ENCODE results near the gene ZNF182. TPM values are rescaled to one million over a fixed set of nuclear protein-coding genes. Genes with fewer than 3 reads are reported as not detected.
"Not testable (repeated sequence)": the region's sequence is repeated elsewhere in the genome, so short reads cannot be mapped to it uniquely, and the experiment has no call there.

ZNF182 gene
- total and polyA plus RNA-seq, 2 of the 13 experiments (the other 11 are each of a cell fraction or from before 2014, with no cell fraction given): 2.1 to 4.5 TPM

DNA sequence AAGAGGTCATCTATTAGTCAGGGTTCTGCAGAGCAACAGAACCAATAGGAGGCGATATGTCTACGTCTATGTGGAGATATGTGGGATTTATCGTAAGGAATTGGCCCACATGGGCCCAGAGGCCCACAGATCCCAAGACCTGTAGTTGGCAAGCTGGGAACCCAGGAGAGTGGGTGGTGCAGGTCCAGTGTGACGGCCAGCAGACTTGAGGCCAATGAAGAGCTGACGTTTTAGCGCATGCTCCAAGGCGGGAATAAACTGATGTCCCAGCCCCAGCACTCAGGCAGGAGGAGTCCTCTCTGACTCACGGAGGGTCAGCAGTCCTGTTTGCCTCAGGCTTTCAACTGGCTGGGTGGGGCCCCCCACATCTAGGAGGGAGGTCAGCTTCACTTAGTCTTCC lies 24.3 kb upstream of the ZNF182 start:
- H3K9me3 ChIP-seq (ENCODE audit: low read length): no peaks in the 10 kb centered on the region
- no peaks in the 10 kb centered on the region for H4K20me1 ChIP-seq (ENCODE audit: insufficient read depth, low read length)
- in situ Hi-C loops (cut with HindIII; ENCODE audit: extremely low pct_ligation_motif_present, low pct_unique_long_range_greater_than_20kb): loop anchor here (5.0 to 10.0 kb wide), 3 partner anchors 63 to 196 kb away; no protein-coding TSS in a partner anchor
- intact Hi-C loops (cut with micrococcal nuclease; ENCODE audit: unreplicated experiment): no loop called here
- DNase-seq (ENCODE audit: low spot score): no peak
- H3K27me3 ChIP-seq (ENCODE audit: control insufficient read depth in 1 of 2, insufficient read depth in 2 of 2, low read length in 2 of 2): no peaks in the 10 kb centered on the region
- no peak overlapping the region for H3K27ac ChIP-seq (ENCODE audit: extremely low read length, insufficient read depth, low read length)
- H3K36me3 ChIP-seq (replicated peaks in 1 of 2; ENCODE audit: control insufficient read depth in 1 of 2, insufficient read depth in 2 of 2, low read length in 2 of 2): no peaks in the 10 kb centered on the region
- no peak overlapping the region for H3K4me2 ChIP-seq (ENCODE audit: low read depth, low read length)
- no peak for FAIRE-seq
- no peak for ATAC-seq
- no peaks in the 10 kb centered on the region for H3K79me2 ChIP-seq (ENCODE audit: insufficient read depth, low read length)
- H2AFZ ChIP-seq (ENCODE audit: low read length): no peak overlapping the region
- CTCF ChIA-PET (ENCODE audit: low intra/inter-chr PET ratio, low total read pairs): interaction anchor here (3.6 kb wide), 1 partner anchor 196 kb away, joined by 94 read pairs; no protein-coding TSS in a partner anchor
- H3K4me3 ChIP-seq (replicated peaks in 1 of 3; ENCODE audit: insufficient read depth in 1 of 3, low read depth in 2 of 3, low read length in 3 of 3): no peak overlapping the region
- H3K4me1 ChIP-seq (ENCODE audit: insufficient read depth, low read length): 0 out of 2 replicates have a peak, but pooled peaks cover 8% of the 10 kb centered on the region
- POLR2A ChIA-PET: no interaction called here
- TF ChIP-seq MAFF (IDR thresholded peaks at IDR 0.05; ENCODE audit: low read depth, low read length) (no peak), ZNF33A (CRISPR knock-in tag; IDR thresholded peaks at IDR 0.05; ENCODE audit: borderline replicate concordance) (no peak), RFX1 (IDR thresholded peaks at IDR 0.05) (no peak)
- no peak overlapping the region for H3K9ac ChIP-seq (ENCODE audit: insufficient read depth, low read depth, low read length)
- WGBS (ENCODE audit: low lambda C conversion rate): 73% methylated on average over 3 of the region's 8 CpGs
- BruUV-seq (replicated peaks): no TSS peak

DNA sequence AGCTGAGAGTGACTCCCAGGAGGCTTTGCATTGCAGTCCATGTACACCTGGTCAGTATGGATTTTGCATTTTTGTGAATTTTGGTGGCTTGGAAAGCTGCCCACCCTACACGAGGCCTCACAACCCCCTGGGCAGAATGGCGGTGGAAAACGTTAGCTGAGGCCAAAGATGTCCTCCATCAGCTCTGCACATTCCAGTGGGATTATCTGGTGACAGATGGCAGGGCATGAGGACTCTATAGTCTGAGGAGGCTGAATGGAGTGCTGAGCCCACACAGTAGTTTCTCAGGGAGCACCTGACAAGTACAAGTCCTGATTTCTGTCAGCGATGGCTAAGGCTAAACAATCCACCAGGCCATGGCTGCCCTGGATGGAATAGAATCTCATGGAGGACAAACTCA lies 23.8 kb upstream of the ZNF182 start:
- H3K36me3 ChIP-seq (replicated peaks in 1 of 2; ENCODE audit: control insufficient read depth in 1 of 2, insufficient read depth in 2 of 2, low read length in 2 of 2); H3K27ac ChIP-seq (ENCODE audit: extremely low read length, insufficient read depth, low read length); POLR2A ChIA-PET; H3K27me3 ChIP-seq (ENCODE audit: control insufficient read depth in 1 of 2, insufficient read depth in 2 of 2, low read length in 2 of 2); ATAC-seq; H3K4me1 ChIP-seq (ENCODE audit: insufficient read depth, low read length); DNase-seq (ENCODE audit: low spot score); H3K4me3 ChIP-seq (replicated peaks in 1 of 3; ENCODE audit: insufficient read depth in 1 of 3, low read depth in 2 of 3, low read length in 3 of 3); H2AFZ ChIP-seq (ENCODE audit: low read length); intact Hi-C loops (cut with micrococcal nuclease; ENCODE audit: unreplicated experiment); H3K4me2 ChIP-seq (ENCODE audit: low read depth, low read length); H4K20me1 ChIP-seq (ENCODE audit: insufficient read depth, low read length); H3K9ac ChIP-seq (ENCODE audit: insufficient read depth, low read depth, low read length); H3K79me2 ChIP-seq (ENCODE audit: insufficient read depth, low read length); BruUV-seq (replicated peaks); H3K9me3 ChIP-seq (ENCODE audit: low read length); FAIRE-seq: not testable (repeated sequence)
- no CpG with 5 or more reads among the region's 4 CpGs for WGBS (ENCODE audit: low lambda C conversion rate)
- CTCF ChIA-PET (ENCODE audit: low intra/inter-chr PET ratio, low total read pairs): interaction anchor here (2.4 to 3.6 kb wide), 3 partner anchors 68 to 196 kb away, joined by 30 to 94 read pairs (median 42); no protein-coding TSS in a partner anchor
- in situ Hi-C loops (cut with HindIII; ENCODE audit: extremely low pct_ligation_motif_present, low pct_unique_long_range_greater_than_20kb): loop anchor here (5.0 to 10.0 kb wide), 3 partner anchors 63 to 195 kb away; no protein-coding TSS in a partner anchor
